ENCODE results near the gene CA10. TPM values are rescaled to one million over a fixed set of nuclear protein-coding genes. Genes with fewer than 3 reads are reported as not detected.

Gene CA10
- total RNA-seq, 2 experiments from 2014 or later, result not detected

DNA sequence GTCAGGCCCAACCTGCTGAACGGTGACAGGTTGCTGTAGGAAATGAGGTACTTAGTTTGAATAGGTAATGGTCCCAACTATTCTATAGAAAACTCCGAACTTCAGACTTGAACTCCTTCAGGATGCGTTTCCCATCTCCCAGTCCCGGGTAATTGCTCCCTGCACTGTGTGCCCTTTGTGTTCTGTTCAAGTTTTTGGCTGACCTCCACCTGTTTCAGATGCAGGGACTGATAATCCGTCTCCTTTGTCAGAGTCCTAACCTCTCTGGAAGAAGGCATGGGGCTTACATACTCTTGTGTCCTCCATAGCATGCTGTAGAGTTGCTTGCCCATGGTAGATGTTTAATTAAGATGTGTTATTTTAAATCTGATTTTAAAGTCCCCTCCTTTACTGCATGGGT, 547.7 kb downstream of the CA10 start:
- Mint-ChIP-seq H3K4me3 (no peak overlapping the region), H3K36me3 (ENCODE audit: low read depth) (no peaks in the 10 kb centered on the region), H3K4me1 (ENCODE audit: low read depth) (peaks cover 4% of the 10 kb centered on the region), H3K27ac (no peak overlapping the region), H3K27me3 (no peaks in the 10 kb centered on the region), H3K9me3 (no peaks in the 10 kb centered on the region)
- no peak for TF ChIP-seq CTCF (IDR thresholded peaks at IDR 0.05)
- H3K27me3 ChIP-seq (ENCODE audit: control insufficient read depth in 1 of 2, insufficient read depth in 2 of 2, low read length in 2 of 2), result peaks cover 0 to under 1% of the 10 kb centered on the region in 2 experiments
- CTCF ChIA-PET, result no interaction called here
- no peaks in the 10 kb centered on the region for H3K9me3 ChIP-seq (ENCODE audit: control insufficient read depth in 1 of 2, insufficient read depth in 1 of 2, low read length in 2 of 2)
- POLR2A ChIA-PET, result no interaction called here
- H3K36me3 ChIP-seq (ENCODE audit: insufficient read depth, low read length), result no peaks in the 10 kb centered on the region
- H3K4me1 ChIP-seq (ENCODE audit: insufficient read depth, low read length), result no peaks in the 10 kb centered on the region
- H3K27ac ChIP-seq (ENCODE audit: low read depth in 1 of 2, low read length in 2 of 2), result no peak overlapping the region
- intact Hi-C loops (cut with DNase I, micrococcal nuclease), result no loop called here
- H3K4me3 ChIP-seq (ENCODE audit: low read length), result no peak overlapping the region
- ATAC-seq (ENCODE audit: poor library complexity), result no peak
- DNase-seq, result no peak

DNA sequence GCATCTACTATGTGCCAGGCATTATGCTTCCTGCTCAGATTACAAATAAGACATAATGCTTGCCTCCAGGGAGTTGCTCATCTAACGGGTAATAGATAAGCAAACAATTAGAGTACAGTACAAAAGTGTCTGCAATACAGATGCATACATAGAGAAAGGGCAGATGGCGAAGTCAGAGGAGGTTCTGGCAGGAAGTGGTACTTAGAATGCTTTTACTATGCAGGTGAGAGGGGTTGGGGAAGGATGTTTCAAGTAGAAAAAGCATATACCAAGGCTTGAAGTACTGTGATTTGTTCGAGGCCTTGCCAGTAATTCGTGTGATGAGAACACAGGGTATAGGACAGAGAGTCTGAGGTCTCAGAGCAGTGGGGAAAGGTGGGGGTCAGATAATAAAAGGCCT, 548.4 kb downstream of the CA10 start:
- no peak overlapping the region for H3K4me3 Mint-ChIP-seq
- DNase-seq, result no peak
- intact Hi-C loops (cut with DNase I, micrococcal nuclease), result no loop called here
- Histone ChIP-seq H3K9me3 (ENCODE audit: control insufficient read depth in 1 of 2, insufficient read depth in 1 of 2, low read length in 2 of 2) (no peaks in the 10 kb centered on the region), H3K27me3 (ENCODE audit: control insufficient read depth in 1 of 2, insufficient read depth in 2 of 2, low read length in 2 of 2) (no peaks in the 10 kb centered on the region), H3K4me1 (ENCODE audit: insufficient read depth, low read length) (no peaks in the 10 kb centered on the region), H3K4me3 (ENCODE audit: low read length) (no peak overlapping the region), H3K27ac (ENCODE audit: low read depth in 1 of 2, low read length in 2 of 2) (no peak overlapping the region), H3K36me3 (ENCODE audit: insufficient read depth, low read length) (no peaks in the 10 kb centered on the region)
- no peak for TF ChIP-seq CTCF (IDR thresholded peaks at IDR 0.05)
- H3K27me3 Mint-ChIP-seq, result no peaks in the 10 kb centered on the region
- H3K36me3 Mint-ChIP-seq (ENCODE audit: low read depth), result no peaks in the 10 kb centered on the region
- no peak for ATAC-seq (ENCODE audit: poor library complexity)
- H3K27ac Mint-ChIP-seq, result no peak overlapping the region
- POLR2A ChIA-PET, result no interaction called here
- H3K9me3 Mint-ChIP-seq, result no peaks in the 10 kb centered on the region
- peaks cover 4% of the 10 kb centered on the region for H3K4me1 Mint-ChIP-seq (ENCODE audit: low read depth)
- CTCF ChIA-PET, result no interaction called here

GRCh38 chr17:51608251-51608933, 550.1 kb downstream of the CA10 start:
- no peak for TF ChIP-seq CTCF (IDR thresholded peaks at IDR 0.05)
- Histone ChIP-seq H3K9me3 (ENCODE audit: control insufficient read depth in 1 of 2, insufficient read depth in 1 of 2, low read length in 2 of 2) (no peaks in the 10 kb centered on the region), H3K27me3 (ENCODE audit: control insufficient read depth in 1 of 2, insufficient read depth in 2 of 2, low read length in 2 of 2) (no peaks in the 10 kb centered on the region), H3K36me3 (ENCODE audit: insufficient read depth, low read length) (no peaks in the 10 kb centered on the region), H3K4me1 (ENCODE audit: insufficient read depth, low read length) (no peaks in the 10 kb centered on the region), H3K4me3 (ENCODE audit: low read length) (no peak overlapping the region), H3K27ac (ENCODE audit: low read depth in 1 of 2, low read length in 2 of 2) (no peak overlapping the region)
- intact Hi-C loops (cut with DNase I, micrococcal nuclease), result no loop called here
- Mint-ChIP-seq H3K36me3 (ENCODE audit: low read depth) (no peaks in the 10 kb centered on the region), H3K9me3 (no peaks in the 10 kb centered on the region), H3K27ac (no peak overlapping the region), H3K4me1 (ENCODE audit: low read depth) (peaks cover 4% of the 10 kb centered on the region), H3K27me3 (no peaks in the 10 kb centered on the region), H3K4me3 (no peak overlapping the region)
- DNase-seq, result no peak
- ATAC-seq (ENCODE audit: poor library complexity), result no peak
- POLR2A ChIA-PET, result no interaction called here
- CTCF ChIA-PET, result no interaction called here
